Tibial nerve (tissue), 4 donors: ENCODE measurements around the gene COMMD1. TPM values are rescaled to one million over a fixed set of nuclear protein-coding genes. Genes with fewer than 3 reads are reported as not detected.
"Not testable (repeated sequence)": the region's sequence is repeated elsewhere in the genome, so short reads cannot be mapped to it uniquely, and the experiment has no call there.

Source experiments
- DNase-seq, 2 donors: peaks; one replicate each; pipeline ENCODE4 v3.0.0-alpha.2; 2019; ENCODE audit warnings: low spot score in 2 of 2
- H3K27ac ChIP-seq, 4 donors: fragments of 200-600 bp; sonication (generic) in 3 of 4; one replicate each; pipeline ENCODE4 v1.5.1; 2017 to 2019; ENCODE audit warnings: mild to moderate bottlenecking in 1 of 4
- H3K27me3 ChIP-seq, 2 donors: fragments of 200-600 bp; sonication (generic) in 1 of 2; one replicate each; pipeline versions ENCODE4 v1.5.1 to v1.6.0; 2017 to 2019
- H3K36me3 ChIP-seq, 3 donors: fragments of 200-600 bp; sonication (generic); one replicate each; pipeline ENCODE4 v1.5.1; 2018 to 2019
- H3K4me1 ChIP-seq, 4 donors: fragments of 200-600 bp; sonication (generic) in 3 of 4; one replicate each; pipeline ENCODE4 v1.5.1; 2017 to 2019
- H3K4me3 ChIP-seq, 4 donors: fragments of 200-600 bp; sonication (generic) in 3 of 4; one replicate each; pipeline ENCODE4 v1.5.1; 2017 to 2019; ENCODE audit warnings: mild to moderate bottlenecking in 1 of 4, moderate library complexity in 1 of 4
- H3K9me3 ChIP-seq, 4 donors: fragments of 200-600 bp; sonication (generic) in 3 of 4; one replicate each; pipeline ENCODE4 v1.5.1; 2017 to 2019
- CTCF ChIP-seq, 5 experiments: fragments of 200-600 bp in 3 of 5; fragments of 450-650 bp in 2 of 5; sonication (generic) in 3 of 5; IDR thresholded peaks; one replicate each; pipeline ENCODE4 v1.5.1; 2016 to 2019; ENCODE audit warnings: antibody characterized with exemption in 5 of 5, mild to moderate bottlenecking in 3 of 5, moderate library complexity in 2 of 5
- EP300 ChIP-seq, 2 donors: sonication (generic); formaldehyde crosslinking; IDR thresholded peaks; one replicate each; pipeline ENCODE4 v1.6.1; 2017; ENCODE audit warnings: antibody characterized with exemption in 2 of 2, mild to moderate bottlenecking in 1 of 2
- POLR2A ChIP-seq, 2 donors: fragments of 450-650 bp; IDR thresholded peaks; one replicate each; pipeline ENCODE4 v1.6.1; 2017; ENCODE audit warnings: antibody characterized with exemption in 2 of 2, mild to moderate bottlenecking in 2 of 2, moderate library complexity in 2 of 2
- WGBS, 2 donors: methylation state at CpG; one replicate each; pipeline ENCODE4 v1.1.5; 2018; 5-methylcytosine and 5-hydroxymethylcytosine counted together
- total RNA-seq, 4 donors: library from RNA; depleted of rRNA; stranded (reverse); fragments of >200 nt; gene quantifications; one replicate each; pipeline ENCODE4 v1.1.0, GENCODE V29; 2016

Gene COMMD1
- total RNA-seq, 4 donors from 2014 or later: 29.6 to 49.2 (median 43.7) TPM

GRCh38 chr2:61949458-61949713 is 43.9 kb downstream of the COMMD1 start:
- Histone ChIP-seq H3K27ac (peak overlapping the region in 2 of 4 donors; percentile 48 to 77), H3K27me3 (no peaks in the 10 kb centered on the region), H3K36me3 (no peaks in the 10 kb centered on the region), H3K9me3 (no peaks in the 10 kb centered on the region), H3K4me1 (peaks cover 0 to 34% (median 8%) of the 10 kb centered on the region in 4 donors), H3K4me3 (no peak overlapping the region)
- no peak for DNase-seq
- no peak for TF ChIP-seq EP300 (IDR thresholded peaks at IDR 0.05)
- TF ChIP-seq CTCF (IDR thresholded peaks at IDR 0.05): no peak
- no peak for TF ChIP-seq POLR2A (IDR thresholded peaks at IDR 0.05)
- 34 to 58% methylated on average over 1 of the region's 1 CpG for WGBS, 2 donors

GRCh38 chr2:61949714-61950560 is 44.5 kb downstream of the COMMD1 start:
- Histone ChIP-seq H3K4me3 (no peak overlapping the region), H3K4me1 (peaks cover 0 to 34% (median 8%) of the 10 kb centered on the region in 4 donors), H3K9me3 (no peaks in the 10 kb centered on the region), H3K27ac (peak overlapping the region in 2 of 4 donors; percentile 48 to 77), H3K27me3 (no peaks in the 10 kb centered on the region), H3K36me3 (no peaks in the 10 kb centered on the region)
- no peak for TF ChIP-seq POLR2A (IDR thresholded peaks at IDR 0.05)
- no peak for TF ChIP-seq EP300 (IDR thresholded peaks at IDR 0.05)
- TF ChIP-seq CTCF (IDR thresholded peaks at IDR 0.05): no peak
- WGBS, 2 donors: 48 to 53% methylated on average over 6 of the region's 6 CpGs
- no peak for DNase-seq

GRCh38 chr2:61950571-61951315 is 45.3 kb downstream of the COMMD1 start:
- Histone ChIP-seq H3K27me3 (no peaks in the 10 kb centered on the region), H3K36me3 (no peaks in the 10 kb centered on the region), H3K4me1 (peaks cover 0 to 34% (median 8%) of the 10 kb centered on the region in 4 donors), H3K4me3 (no peak overlapping the region), H3K27ac (peak overlapping the region in 2 of 4 donors; percentile 48 to 77), H3K9me3 (no peaks in the 10 kb centered on the region)
- no peak for TF ChIP-seq CTCF (IDR thresholded peaks at IDR 0.05)
- no peak for TF ChIP-seq POLR2A (IDR thresholded peaks at IDR 0.05)
- TF ChIP-seq EP300 (IDR thresholded peaks at IDR 0.05): no peak
- no peak for DNase-seq
- WGBS, 2 donors: 54 to 59% methylated on average over 9 of the region's 9 CpGs

GRCh38 chr2:61951881-61952280 is 46.4 kb downstream of the COMMD1 start:
- Histone ChIP-seq H3K27me3 (no peaks in the 10 kb centered on the region), H3K27ac (no peak overlapping the region), H3K4me3 (no peak overlapping the region), H3K4me1 (peaks cover 0 to 25% (median 8%) of the 10 kb centered on the region in 4 donors), H3K9me3 (no peaks in the 10 kb centered on the region), H3K36me3 (no peaks in the 10 kb centered on the region)
- DNase-seq: no peak
- TF ChIP-seq CTCF (IDR thresholded peaks at IDR 0.05) (no peak), EP300 (IDR thresholded peaks at IDR 0.05) (no peak), POLR2A (IDR thresholded peaks at IDR 0.05) (no peak)
- 62 to 78% methylated on average over 2 of the region's 2 CpGs for WGBS, 2 donors

GRCh38 chr2:61952288-61952687 is 46.8 kb downstream of the COMMD1 start:
- WGBS, 2 donors: 91 to 100% methylated on average over 1 of the region's 1 CpG
- Histone ChIP-seq H3K36me3 (no peaks in the 10 kb centered on the region), H3K27me3 (no peaks in the 10 kb centered on the region), H3K4me1 (peaks cover 0 to 27% (median 8%) of the 10 kb centered on the region in 4 donors), H3K4me3 (no peak overlapping the region), H3K9me3 (no peaks in the 10 kb centered on the region), H3K27ac (no peak overlapping the region)
- no peak for TF ChIP-seq CTCF (IDR thresholded peaks at IDR 0.05)
- no peak for TF ChIP-seq POLR2A (IDR thresholded peaks at IDR 0.05)
- no peak for TF ChIP-seq EP300 (IDR thresholded peaks at IDR 0.05)
- no peak for DNase-seq

- not testable (repeated sequence) for H3K27me3 ChIP-seq
- peaks cover 0 to 26% (median 8%) of the 10 kb centered on the region in 4 donors for H3K4me1 ChIP-seq
Measured at GRCh38 chr2:61954856-61955255, 49.4 kb downstream of the COMMD1 start.

More at GRCh38 chr2:61954856-61955255, 49.4 kb downstream of the COMMD1 start:
- not testable (repeated sequence) for H3K4me3 ChIP-seq, H3K9me3 ChIP-seq, DNase-seq, H3K36me3 ChIP-seq, H3K27ac ChIP-seq
- 91 to 93% methylated on average over 9 of the region's 9 CpGs for WGBS, 2 donors
